Activated CD8-positive, alpha-beta memory T cell treated with anti-CD3 and anti-CD28 coated beads for 1 hour (primary cell): ENCODE data around the gene LCAT.

ENCODE experiments used
- DNase-seq, 2 donors: peaks; one replicate each; pipeline ENCODE4 v3.0.0-alpha.2; 2020; ENCODE audit warnings: low read depth in 1 of 2; ENCODE audit errors: extremely low read depth in 1 of 2

The LCAT gene

GRCh38 chr16:67968400-67969253, 24.7 kb upstream of the LCAT start, which contains the start of gene SLC12A4:
TSS of gene SLC12A4 (minus strand) at chr16:67968637. CDS start at chr16:67968553, 84 bp downstream.
- peak; percentile 55 to 78 for DNase-seq

- peak in 1 of 2 donors; percentile 14 for DNase-seq
Measured at GRCh38 chr16:67967958-67968399, 24.1 kb upstream of the LCAT start.

GRCh38 chr16:67967183-67967957, 23.4 kb upstream of the LCAT start:
- DNase-seq, result no peak

- no peak for DNase-seq
Measured at GRCh38 chr16:67966549-67967182, 22.7 kb upstream of the LCAT start.

- no peak for DNase-seq
Measured at GRCh38 chr16:67965668-67966548, 22.0 kb upstream of the LCAT start.

GRCh38 chr16:67964477-67965131, 20.7 kb upstream of the LCAT start:
- DNase-seq, result no peak

- DNase-seq, result no peak
Measured at GRCh38 chr16:67963662-67964321, 19.9 kb upstream of the LCAT start.

GRCh38 chr16:67963292-67963661, 19.4 kb upstream of the LCAT start:
- DNase-seq, result no peak

GRCh38 chr16:67962135-67962534, 18.2 kb upstream of the LCAT start:
- no peak for DNase-seq

- no peak for DNase-seq
Measured at GRCh38 chr16:67961551-67961957, 17.6 kb upstream of the LCAT start.

- no peak for DNase-seq
Measured at GRCh38 chr16:67959536-67960329, 15.8 kb upstream of the LCAT start.

GRCh38 chr16:67957622-67958021, 13.7 kb upstream of the LCAT start:
- DNase-seq, result no peak

GRCh38 chr16:67954421-67955196, 10.7 kb upstream of the LCAT start:
- DNase-seq, result no peak

- no peak for DNase-seq
Measured at GRCh38 chr16:67953641-67954375, 9.9 kb upstream of the LCAT start.

GRCh38 chr16:67951485-67951884, 7.6 kb upstream of the LCAT start:
- DNase-seq, result no peak

GRCh38 chr16:67950335-67950843, 6.5 kb upstream of the LCAT start:
- no peak for DNase-seq

GRCh38 chr16:67949645-67950044, 5.7 kb upstream of the LCAT start:
- no peak for DNase-seq
